Endothelial cell (in vitro differentiated cells): ENCODE measurements around the gene MIB2. TPM values are rescaled to one million over a fixed set of nuclear protein-coding genes. Genes with fewer than 3 reads are reported as not detected.

ENCODE experiments used
- DNase-seq: peaks from one replicate; pipeline ENCODE4 v3.0.0; 2021; ENCODE audit warnings: low spot score
- H3K27ac Mint-ChIP-seq: one replicate; pipeline ENCODE4 v1.8.0; 2021; ENCODE audit warnings: mixed read lengths, inconsistent platforms; ENCODE audit not compliant: unreplicated experiment
- H3K27me3 Mint-ChIP-seq: one replicate; pipeline ENCODE4 v1.8.0; 2021; ENCODE audit warnings: mild to moderate bottlenecking, moderate library complexity, mixed read lengths, inconsistent platforms; ENCODE audit not compliant: unreplicated experiment
- H3K36me3 Mint-ChIP-seq: one replicate; pipeline ENCODE4 v1.8.0; 2021; ENCODE audit warnings: mild to moderate bottlenecking, low read depth, mixed read lengths, inconsistent platforms; ENCODE audit not compliant: unreplicated experiment
- H3K4me1 Mint-ChIP-seq: one replicate; pipeline ENCODE4 v1.8.0; 2021; ENCODE audit warnings: mild to moderate bottlenecking, mixed read lengths, inconsistent platforms; ENCODE audit not compliant: unreplicated experiment
- H3K4me3 Mint-ChIP-seq: one replicate; pipeline ENCODE4 v1.8.0; 2021; ENCODE audit warnings: mild to moderate bottlenecking, mixed read lengths, inconsistent platforms; ENCODE audit not compliant: unreplicated experiment
- H3K9me3 Mint-ChIP-seq: one replicate; pipeline ENCODE4 v1.8.0; 2021; ENCODE audit warnings: mixed read lengths, inconsistent platforms; ENCODE audit not compliant: unreplicated experiment
- CTCF ChIP-seq: fragments of 200-600 bp; sonication (generic); IDR thresholded peaks from one replicate; pipeline ENCODE4 v1.5.0; 2021; ENCODE audit warnings: antibody characterized with exemption; ENCODE audit not compliant: unreplicated experiment
- total RNA-seq: library from RNA; stranded (reverse); fragmentation: NEBNext Ultra II Directional; extraction: Animal tissue kit (Norgen Biotek cat#: 25700); gene quantifications from one replicate; pipeline ENCODE4 v1.2.1, GENCODE V29; 2021; ENCODE audit not compliant: unreplicated experiment

The MIB2 gene
- total RNA-seq, 1 donor from 2014 or later: 84.4 TPM

- peak overlapping the region; percentile 97 for H3K27ac Mint-ChIP-seq
- H3K27me3 Mint-ChIP-seq: peaks cover 14% of the 10 kb centered on the region
- peak overlapping the region; percentile 99 for H3K4me3 Mint-ChIP-seq
- H3K4me1 Mint-ChIP-seq: peaks cover 22% of the 10 kb centered on the region
- no peaks in the 10 kb centered on the region for H3K9me3 Mint-ChIP-seq
- peak; percentile 38 for TF ChIP-seq CTCF
- DNase-seq: peak; percentile 69
- peaks cover 17% of the 10 kb centered on the region for H3K36me3 Mint-ChIP-seq
Observed at GRCh38 chr1:1573843-1574720, 41.2 kb upstream of the MIB2 start.

GRCh38 chr1:1574721-1575537, 40.4 kb upstream of the MIB2 start, which contains the start of gene SSU72:
Gene SSU72 (minus strand): TSS chr1:1574863. CDS start chr1:1574557, 306 bp downstream.
- peaks cover 22% of the 10 kb centered on the region for H3K4me1 Mint-ChIP-seq

GRCh38 chr1:1577367-1578011, 37.8 kb upstream of the MIB2 start:
- TF ChIP-seq CTCF: no peak
- Mint-ChIP-seq H3K4me3 (no peak overlapping the region), H3K27me3 (peaks cover 14% of the 10 kb centered on the region), H3K4me1 (peaks cover 17% of the 10 kb centered on the region), H3K27ac (no peak overlapping the region), H3K36me3 (peaks cover 12% of the 10 kb centered on the region), H3K9me3 (no peaks in the 10 kb centered on the region)
- DNase-seq: no peak

More at GRCh38 chr1:1574721-1575537, 40.4 kb upstream of the MIB2 start, which contains the start of gene SSU72:
- Mint-ChIP-seq H3K27me3 (peaks cover 14% of the 10 kb centered on the region), H3K9me3 (no peaks in the 10 kb centered on the region), H3K36me3 (peaks cover 17% of the 10 kb centered on the region), H3K4me3 (peak within 1 kb of the TSS; percentile 99), H3K27ac (peak within 1 kb of the TSS; percentile 99)
- TF ChIP-seq CTCF: no peak
- peak; percentile 92 for DNase-seq

- Mint-ChIP-seq H3K4me3 (no peak overlapping the region), H3K36me3 (peaks cover 10% of the 10 kb centered on the region), H3K9me3 (no peaks in the 10 kb centered on the region), H3K27ac (no peak overlapping the region), H3K27me3 (peaks cover 13% of the 10 kb centered on the region), H3K4me1 (peaks cover 15% of the 10 kb centered on the region)
- no peak for TF ChIP-seq CTCF
- no peak for DNase-seq
Observed at GRCh38 chr1:1578371-1578940, 36.8 kb upstream of the MIB2 start.
